ENCODE data around the gene IGSF10.

DNA sequence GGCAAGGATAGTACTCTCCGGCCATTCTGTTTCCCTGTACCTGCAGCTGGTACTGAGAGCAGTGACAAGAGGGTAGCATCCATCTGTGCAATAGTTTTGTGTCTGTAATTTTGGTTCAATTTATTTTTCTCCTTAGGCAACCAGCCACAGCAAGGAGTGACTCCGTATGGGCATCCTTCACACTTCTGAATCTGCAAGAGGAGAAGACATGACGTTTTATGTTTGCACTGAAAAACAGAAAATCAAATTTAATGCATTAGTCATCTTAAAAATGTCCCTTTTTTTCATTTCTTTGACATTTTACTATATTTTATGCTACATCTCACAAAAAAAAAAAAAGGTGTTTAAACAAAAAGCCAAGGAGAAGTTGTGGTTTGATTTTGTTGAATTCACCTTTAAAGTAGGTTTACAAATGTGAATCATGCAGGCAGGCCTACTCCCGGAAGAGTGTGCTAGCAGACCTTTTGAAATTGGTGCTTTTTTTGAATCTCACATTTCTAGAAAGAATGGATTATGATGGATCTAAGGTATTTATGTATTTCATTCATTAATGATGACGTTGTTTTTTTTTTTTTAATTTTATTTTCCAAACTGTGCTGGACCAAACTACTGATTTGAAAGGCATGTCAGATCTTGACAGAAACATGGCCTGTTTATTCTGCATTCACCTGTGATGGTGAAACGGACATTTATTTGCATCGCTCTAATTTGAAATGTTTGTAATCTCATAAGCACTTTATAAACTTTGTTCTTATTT, 28.1 kb downstream of the IGSF10 start:
- TF ChIP-seq ZC3H10 (CRISPR knock-in tag; IDR thresholded peaks at IDR 0.05) (no peak), GLIS3 (CRISPR knock-in tag; IDR thresholded peaks at IDR 0.05) (no peak), OSR1 (CRISPR knock-in tag; IDR thresholded peaks at IDR 0.05) (no peak), ISL1 (CRISPR knock-in tag; IDR thresholded peaks at IDR 0.05) (no peak), ZNF565 (CRISPR knock-in tag; conservative IDR thresholded peaks at IDR 0.05; ENCODE audit: low read depth) (no peak), TOX (CRISPR knock-in tag; IDR thresholded peaks at IDR 0.05; ENCODE audit: borderline replicate concordance) (no peak), ZNF70 (CRISPR knock-in tag; IDR thresholded peaks at IDR 0.05) (no peak), ZFP30 (CRISPR knock-in tag; IDR thresholded peaks at IDR 0.05) (no peak), ZFP3 (CRISPR knock-in tag; IDR thresholded peaks at IDR 0.05) (no peak)
- TF ChIP-seq, protein P1, sequence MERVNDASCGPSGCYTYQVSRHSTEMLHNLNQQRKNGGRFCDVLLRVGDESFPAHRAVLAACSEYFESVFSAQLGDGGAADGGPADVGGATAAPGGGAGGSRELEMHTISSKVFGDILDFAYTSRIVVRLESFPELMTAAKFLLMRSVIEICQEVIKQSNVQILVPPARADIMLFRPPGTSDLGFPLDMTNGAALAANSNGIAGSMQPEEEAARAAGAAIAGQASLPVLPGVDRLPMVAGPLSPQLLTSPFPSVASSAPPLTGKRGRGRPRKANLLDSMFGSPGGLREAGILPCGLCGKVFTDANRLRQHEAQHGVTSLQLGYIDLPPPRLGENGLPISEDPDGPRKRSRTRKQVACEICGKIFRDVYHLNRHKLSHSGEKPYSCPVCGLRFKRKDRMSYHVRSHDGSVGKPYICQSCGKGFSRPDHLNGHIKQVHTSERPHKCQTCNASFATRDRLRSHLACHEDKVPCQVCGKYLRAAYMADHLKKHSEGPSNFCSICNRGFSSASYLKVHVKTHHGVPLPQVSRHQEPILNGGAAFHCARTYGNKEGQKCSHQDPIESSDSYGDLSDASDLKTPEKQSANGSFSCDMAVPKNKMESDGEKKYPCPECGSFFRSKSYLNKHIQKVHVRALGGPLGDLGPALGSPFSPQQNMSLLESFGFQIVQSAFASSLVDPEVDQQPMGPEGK (CRISPR knock-in tag; IDR thresholded peaks at IDR 0.05; ENCODE audit: borderline replicate concordance) = no peak
- TF ChIP-seq, protein P2, sequence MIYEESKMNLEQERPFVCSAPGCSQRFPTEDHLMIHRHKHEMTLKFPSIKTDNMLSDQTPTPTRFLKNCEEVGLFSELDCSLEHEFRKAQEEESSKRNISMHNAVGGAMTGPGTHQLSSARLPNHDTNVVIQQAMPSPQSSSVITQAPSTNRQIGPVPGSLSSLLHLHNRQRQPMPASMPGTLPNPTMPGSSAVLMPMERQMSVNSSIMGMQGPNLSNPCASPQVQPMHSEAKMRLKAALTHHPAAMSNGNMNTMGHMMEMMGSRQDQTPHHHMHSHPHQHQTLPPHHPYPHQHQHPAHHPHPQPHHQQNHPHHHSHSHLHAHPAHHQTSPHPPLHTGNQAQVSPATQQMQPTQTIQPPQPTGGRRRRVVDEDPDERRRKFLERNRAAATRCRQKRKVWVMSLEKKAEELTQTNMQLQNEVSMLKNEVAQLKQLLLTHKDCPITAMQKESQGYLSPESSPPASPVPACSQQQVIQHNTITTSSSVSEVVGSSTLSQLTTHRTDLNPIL (CRISPR knock-in tag; IDR thresholded peaks at IDR 0.05; ENCODE audit: low read depth) = no peak
- TF ChIP-seq, protein P3, sequence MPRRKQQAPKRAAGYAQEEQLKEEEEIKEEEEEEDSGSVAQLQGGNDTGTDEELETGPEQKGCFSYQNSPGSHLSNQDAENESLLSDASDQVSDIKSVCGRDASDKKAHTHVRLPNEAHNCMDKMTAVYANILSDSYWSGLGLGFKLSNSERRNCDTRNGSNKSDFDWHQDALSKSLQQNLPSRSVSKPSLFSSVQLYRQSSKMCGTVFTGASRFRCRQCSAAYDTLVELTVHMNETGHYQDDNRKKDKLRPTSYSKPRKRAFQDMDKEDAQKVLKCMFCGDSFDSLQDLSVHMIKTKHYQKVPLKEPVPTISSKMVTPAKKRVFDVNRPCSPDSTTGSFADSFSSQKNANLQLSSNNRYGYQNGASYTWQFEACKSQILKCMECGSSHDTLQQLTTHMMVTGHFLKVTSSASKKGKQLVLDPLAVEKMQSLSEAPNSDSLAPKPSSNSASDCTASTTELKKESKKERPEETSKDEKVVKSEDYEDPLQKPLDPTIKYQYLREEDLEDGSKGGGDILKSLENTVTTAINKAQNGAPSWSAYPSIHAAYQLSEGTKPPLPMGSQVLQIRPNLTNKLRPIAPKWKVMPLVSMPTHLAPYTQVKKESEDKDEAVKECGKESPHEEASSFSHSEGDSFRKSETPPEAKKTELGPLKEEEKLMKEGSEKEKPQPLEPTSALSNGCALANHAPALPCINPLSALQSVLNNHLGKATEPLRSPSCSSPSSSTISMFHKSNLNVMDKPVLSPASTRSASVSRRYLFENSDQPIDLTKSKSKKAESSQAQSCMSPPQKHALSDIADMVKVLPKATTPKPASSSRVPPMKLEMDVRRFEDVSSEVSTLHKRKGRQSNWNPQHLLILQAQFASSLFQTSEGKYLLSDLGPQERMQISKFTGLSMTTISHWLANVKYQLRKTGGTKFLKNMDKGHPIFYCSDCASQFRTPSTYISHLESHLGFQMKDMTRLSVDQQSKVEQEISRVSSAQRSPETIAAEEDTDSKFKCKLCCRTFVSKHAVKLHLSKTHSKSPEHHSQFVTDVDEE (CRISPR knock-in tag; IDR thresholded peaks at IDR 0.05) = no peak
